Lung (tissue), 12 donors: ENCODE results near the gene HERC4. TPM values are rescaled to one million over a fixed set of nuclear protein-coding genes. Genes with fewer than 3 reads are reported as not detected.

Experiments
- ATAC-seq: fragments of 200-7000 bp; cut with Tn5 transposase; one replicate; pipeline ENCODE4 v1.9.1; 2020; ENCODE audit warnings: moderate number of reproducible peaks; ENCODE audit not compliant: insufficient read depth, low FRiP score
- DNase-seq, 3 donors: peaks; one replicate each; pipeline ENCODE4 v3.0.0-alpha.2; 2013 to 2017
- H3K27ac ChIP-seq, 2 donors: one replicate each; pipeline ENCODE4 v1.5.1; 2013; ENCODE audit warnings: mild to moderate bottlenecking in 2 of 2, moderate library complexity in 2 of 2, control low read depth in 1 of 2, inconsistent platforms in 1 of 2, low read depth in 1 of 2, low read length in 1 of 2
- H3K27me3 ChIP-seq, 3 donors: one replicate each; pipeline ENCODE4 v1.5.1; 2013; ENCODE audit warnings: low read length in 2 of 3; ENCODE audit not compliant: control insufficient read depth in 3 of 3, insufficient read depth in 3 of 3
- H3K36me3 ChIP-seq, 4 donors: one replicate each; pipeline ENCODE4 v1.5.1; 2013; ENCODE audit warnings: low read length in 4 of 4, mild to moderate bottlenecking in 1 of 4, moderate library complexity in 1 of 4; ENCODE audit not compliant: control insufficient read depth in 4 of 4, insufficient read depth in 4 of 4
- H3K4me1 ChIP-seq, 5 donors: one replicate each; pipeline ENCODE4 v1.5.1; 2013; ENCODE audit warnings: low read length in 5 of 5, mild to moderate bottlenecking in 2 of 5, moderate library complexity in 1 of 5; ENCODE audit not compliant: control insufficient read depth in 5 of 5, insufficient read depth in 5 of 5
- H3K4me3 ChIP-seq: one replicate; pipeline ENCODE4 v1.5.1; 2013; ENCODE audit warnings: mild to moderate bottlenecking, control low read depth, moderate library complexity
- H3K9ac ChIP-seq, 2 donors: one replicate each; pipeline ENCODE4 v1.5.1; 2013; ENCODE audit warnings: low read length in 2 of 2, control low read depth in 1 of 2; ENCODE audit not compliant: insufficient read depth in 1 of 2
- H3K9me3 ChIP-seq, 4 donors: one replicate each; pipeline ENCODE4 v1.5.1; 2013; ENCODE audit warnings: low read length in 3 of 4, mild to moderate bottlenecking in 1 of 4, moderate library complexity in 1 of 4; ENCODE audit not compliant: control insufficient read depth in 4 of 4, insufficient read depth in 3 of 4
- WGBS, 2 donors: extraction: QIAGEN DNeasy Blood & Tissue Kit; methylation state at CpG; one replicate each; pipeline ENCODE4 v1.1.7; 2013; 5-methylcytosine and 5-hydroxymethylcytosine counted together
- polyA plus RNA-seq, 2 donors: library from polyadenylated mRNA; stranded (reverse); fragments of 200-250 nt; gene quantifications; one replicate each; pipeline ENCODE4 v1.2.1, GENCODE V29; 2013
- total RNA-seq, 2 donors: library from RNA; depleted of rRNA in 1 of 2; stranded (reverse); fragments of >200 nt in 1 of 2; gene quantifications; one replicate each; pipeline ENCODE4 v1.2.1, GENCODE V29; 2014 to 2021
- TF ChIP-seq, protein P1 (sequence below): IDR thresholded peaks from 2 replicates; pipeline ENCODE4 v1.5.1; 2012; ENCODE audit warnings: mild to moderate bottlenecking; ENCODE audit errors: control extremely low read depth, extremely low read depth
- donor health status: control.
- donor health status: control.
- donor health status: Bipolar disorder and iron deficiency.
- donor health status: healthy.
- donor health status: DM: yes; HTN: yes; CAD: no.

The HERC4 gene
- total and polyA plus RNA-seq, 4 donors, result 16.3 to 162 (median 32.5) TPM

DNA sequence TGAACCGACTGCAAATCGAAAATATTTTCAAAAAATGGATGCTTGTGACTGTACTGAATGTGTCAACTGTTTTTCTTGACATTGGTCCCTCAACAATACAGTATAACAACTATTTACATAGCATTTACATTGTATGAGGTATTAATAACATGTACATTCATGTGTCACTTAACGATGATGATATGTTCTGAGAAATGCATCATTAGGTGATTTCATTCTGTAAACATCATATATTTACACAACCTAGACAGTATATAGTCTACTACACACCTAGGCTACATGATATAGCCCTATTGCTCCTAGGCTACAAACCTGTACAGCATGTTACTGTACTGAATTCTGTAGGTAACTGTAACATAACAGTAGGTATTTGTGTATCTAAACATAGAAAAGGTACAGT, 150.9 kb downstream of the HERC4 start:
- 95 to 98% methylated on average over 3 of the region's 3 CpGs for WGBS, 2 donors
- TF ChIP-seq, protein P1, sequence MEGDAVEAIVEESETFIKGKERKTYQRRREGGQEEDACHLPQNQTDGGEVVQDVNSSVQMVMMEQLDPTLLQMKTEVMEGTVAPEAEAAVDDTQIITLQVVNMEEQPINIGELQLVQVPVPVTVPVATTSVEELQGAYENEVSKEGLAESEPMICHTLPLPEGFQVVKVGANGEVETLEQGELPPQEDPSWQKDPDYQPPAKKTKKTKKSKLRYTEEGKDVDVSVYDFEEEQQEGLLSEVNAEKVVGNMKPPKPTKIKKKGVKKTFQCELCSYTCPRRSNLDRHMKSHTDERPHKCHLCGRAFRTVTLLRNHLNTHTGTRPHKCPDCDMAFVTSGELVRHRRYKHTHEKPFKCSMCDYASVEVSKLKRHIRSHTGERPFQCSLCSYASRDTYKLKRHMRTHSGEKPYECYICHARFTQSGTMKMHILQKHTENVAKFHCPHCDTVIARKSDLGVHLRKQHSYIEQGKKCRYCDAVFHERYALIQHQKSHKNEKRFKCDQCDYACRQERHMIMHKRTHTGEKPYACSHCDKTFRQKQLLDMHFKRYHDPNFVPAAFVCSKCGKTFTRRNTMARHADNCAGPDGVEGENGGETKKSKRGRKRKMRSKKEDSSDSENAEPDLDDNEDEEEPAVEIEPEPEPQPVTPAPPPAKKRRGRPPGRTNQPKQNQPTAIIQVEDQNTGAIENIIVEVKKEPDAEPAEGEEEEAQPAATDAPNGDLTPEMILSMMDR, result no peak

DNA sequence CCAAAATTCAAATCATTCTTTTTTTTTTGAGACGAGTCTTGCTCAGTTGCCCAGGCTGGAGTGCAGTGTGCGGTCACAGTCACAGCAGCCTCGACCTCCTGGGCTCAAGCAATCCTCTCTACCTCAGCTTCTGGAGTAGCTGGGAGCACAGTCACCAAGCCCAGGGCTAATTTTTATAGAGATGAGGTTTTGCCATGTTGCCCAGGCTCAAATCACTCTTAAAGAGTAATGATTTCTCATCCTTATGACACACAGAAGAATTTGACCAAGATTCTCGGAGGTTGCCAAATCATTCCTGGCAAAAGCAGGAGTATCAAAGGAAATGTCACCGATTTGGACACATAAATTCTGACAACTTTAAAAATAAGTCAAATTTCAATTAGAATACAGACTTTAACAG, 151.5 kb downstream of the HERC4 start:
- 93 to 94% methylated on average over 5 of the region's 5 CpGs for WGBS, 2 donors
- H3K9me3 ChIP-seq, result no peaks in the 10 kb centered on the region
- no peak for DNase-seq
- no peak overlapping the region for H3K9ac ChIP-seq
- H3K36me3 ChIP-seq, result peaks cover 6 to 29% (median 14%) of the 10 kb centered on the region in 4 donors
- H3K27ac ChIP-seq, result no peak overlapping the region
- TF ChIP-seq, protein P1, result no peak
- no peaks in the 10 kb centered on the region for H3K4me1 ChIP-seq
- no peak for ATAC-seq
- H3K4me3 ChIP-seq, result no peak overlapping the region
- H3K27me3 ChIP-seq, result no peaks in the 10 kb centered on the region

More for the DNA sequence above, 150.9 kb downstream of the HERC4 start:
- Histone ChIP-seq H3K27me3 (no peaks in the 10 kb centered on the region), H3K27ac (no peak overlapping the region), H3K36me3 (peaks cover 6 to 23% (median 14%) of the 10 kb centered on the region in 4 donors), H3K9me3 (no peaks in the 10 kb centered on the region), H3K4me1 (no peaks in the 10 kb centered on the region), H3K4me3 (no peak overlapping the region), H3K9ac (no peak overlapping the region)
- no peak for DNase-seq
- no peak for ATAC-seq

DNA sequence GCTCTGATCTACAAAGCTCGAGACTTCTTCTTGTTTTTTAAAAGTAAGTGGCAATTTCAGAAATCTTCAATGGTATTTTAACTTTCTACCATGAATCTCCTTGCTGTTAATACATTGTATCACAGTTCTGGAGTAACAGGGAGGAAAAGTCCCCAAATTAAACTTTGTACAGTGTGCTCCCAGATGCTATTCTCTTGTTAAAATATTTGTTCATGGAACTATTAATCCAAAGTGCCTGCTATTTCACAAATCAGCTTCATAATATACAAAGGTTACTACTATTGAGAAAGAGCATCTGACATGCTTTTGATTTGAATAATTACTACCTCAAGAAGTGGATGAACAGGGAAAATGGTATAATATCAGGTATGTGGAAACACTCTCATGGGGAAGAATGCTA, 154.0 kb downstream of the HERC4 start:
- DNase-seq (no peak), ATAC-seq (no peak)
- Histone ChIP-seq H3K9me3 (no peaks in the 10 kb centered on the region), H3K27ac (no peak overlapping the region), H3K4me1 (no peaks in the 10 kb centered on the region), H3K36me3 (peaks cover 4 to 29% (median 14%) of the 10 kb centered on the region in 4 donors), H3K4me3 (no peak overlapping the region), H3K9ac (no peak overlapping the region), H3K27me3 (no peaks in the 10 kb centered on the region)
- TF ChIP-seq, protein P1, result no peak
- 94 to 97% methylated on average over 1 of the region's 1 CpG for WGBS, 2 donors

DNA sequence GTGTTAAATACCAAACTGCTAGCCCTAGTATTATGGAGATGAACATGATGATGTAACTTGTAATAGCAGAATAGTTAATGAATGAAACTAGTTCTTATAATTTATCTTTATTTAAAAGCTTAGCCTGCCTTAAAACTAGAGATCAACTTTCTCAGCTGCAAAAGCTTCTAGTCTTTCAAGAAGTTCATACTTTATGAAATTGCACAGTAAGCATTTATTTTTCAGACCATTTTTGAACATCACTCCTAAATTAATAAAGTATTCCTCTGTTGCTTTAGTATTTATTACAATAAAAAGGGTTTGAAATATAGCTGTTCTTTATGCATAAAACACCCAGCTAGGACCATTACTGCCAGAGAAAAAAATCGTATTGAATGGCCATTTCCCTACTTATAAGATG, 157.4 kb downstream of the HERC4 start:
- H3K36me3 ChIP-seq, result peaks cover 2 to 28% (median 17%) of the 10 kb centered on the region in 4 donors
- TF ChIP-seq, protein P1, result no peak
- WGBS, 2 donors, result 68 to 86% methylated on average over 1 of the region's 1 CpG
- H3K9ac ChIP-seq, result no peak overlapping the region
- H3K4me1 ChIP-seq, result no peaks in the 10 kb centered on the region
- H3K27me3 ChIP-seq, result no peaks in the 10 kb centered on the region
- no peak overlapping the region for H3K4me3 ChIP-seq
- ATAC-seq (no peak), DNase-seq (no peak)
- no peak overlapping the region for H3K27ac ChIP-seq
- no peaks in the 10 kb centered on the region for H3K9me3 ChIP-seq
